ENCODE data around the gene DAAM1.

The DAAM1 gene

GRCh38 chr14:59262717-59263454 is 74.4 kb downstream of the DAAM1 start:
- DNase-seq = no peak

GRCh38 chr14:59265808-59266207 is 77.3 kb downstream of the DAAM1 start:
- DNase-seq = no peak

GRCh38 chr14:59267046-59267445 is 78.6 kb downstream of the DAAM1 start:
- no peak for DNase-seq

- DNase-seq = no peak
These were observed 79.5 kb downstream of the DAAM1 start for GRCh38 chr14:59268011-59268410.

GRCh38 chr14:59268858-59269257 is 80.4 kb downstream of the DAAM1 start:
- no peak for DNase-seq

GRCh38 chr14:59269466-59269865 is 81.0 kb downstream of the DAAM1 start:
- no peak for DNase-seq

GRCh38 chr14:59271256-59271655 is 82.8 kb downstream of the DAAM1 start:
- no peak for DNase-seq

- DNase-seq = no peak
These were observed 83.3 kb downstream of the DAAM1 start for GRCh38 chr14:59271734-59272133.

- no peak for DNase-seq
These were observed 84.2 kb downstream of the DAAM1 start for GRCh38 chr14:59272633-59273032.

GRCh38 chr14:59273737-59274136 is 85.3 kb downstream of the DAAM1 start:
- no peak for DNase-seq

- DNase-seq = peak; percentile 3
These were observed 86.5 kb downstream of the DAAM1 start for GRCh38 chr14:59274991-59275391.

GRCh38 chr14:59275668-59276067 is 87.2 kb downstream of the DAAM1 start:
- DNase-seq = no peak

- no peak for DNase-seq
These were observed 87.8 kb downstream of the DAAM1 start for GRCh38 chr14:59276235-59276634.

GRCh38 chr14:59277659-59278058 is 89.2 kb downstream of the DAAM1 start:
- DNase-seq = no peak

GRCh38 chr14:59278111-59278510 is 89.6 kb downstream of the DAAM1 start:
- no peak for DNase-seq

- DNase-seq = no peak
These were observed 92.5 kb downstream of the DAAM1 start for GRCh38 chr14:59280961-59281360.

GRCh38 chr14:59281609-59282377 is 93.3 kb downstream of the DAAM1 start:
- DNase-seq = no peak

- no peak for DNase-seq
These were observed 93.9 kb downstream of the DAAM1 start for GRCh38 chr14:59282378-59282765.

- no peak for DNase-seq
These were observed 94.9 kb downstream of the DAAM1 start for GRCh38 chr14:59283361-59283760.

GRCh38 chr14:59284059-59284458 is 95.6 kb downstream of the DAAM1 start:
- DNase-seq = no peak

- no peak for DNase-seq
These were observed 103.6 kb downstream of the DAAM1 start for GRCh38 chr14:59292028-59292427.

GRCh38 chr14:59292921-59293534 is 104.6 kb downstream of the DAAM1 start:
- DNase-seq = no peak

- no peak for DNase-seq
These were observed 105.6 kb downstream of the DAAM1 start for GRCh38 chr14:59293935-59294661.

- DNase-seq = no peak
These were observed 106.2 kb downstream of the DAAM1 start for GRCh38 chr14:59294662-59294992.

Measured in DMS 273 treated with DMSO at 0.1 percent for 48 hours (cell line).